SK-N-SH (cell line): ENCODE results near the gene PRKCA.

ENCODE experiments used
- CTCF ChIP-seq: fragments of 200-600 bp; sonication (generic); IDR thresholded peaks from 2 replicates; pipeline ENCODE4 v1.6.1; 2017; ENCODE audit warnings: antibody characterized with exemption, mild to moderate bottlenecking, moderate library complexity
- EP300 ChIP-seq, 2 experiments: IDR thresholded peaks; 2 replicates each; pipeline versions ENCODE4 v1.4.0 to v1.6.1; 2012; ENCODE audit warnings: borderline replicate concordance in 1 of 2, low read depth in 1 of 2, low read length in 1 of 2
- JUND ChIP-seq: IDR thresholded peaks from 2 replicates; pipeline ENCODE4 v1.4.0; 2012
- MEF2A ChIP-seq: IDR thresholded peaks from 2 replicates; pipeline ENCODE4 v1.4.0; 2012; ENCODE audit warnings: low read depth, borderline replicate concordance
- POLR2AphosphoS5 ChIP-seq: IDR thresholded peaks from 2 replicates; pipeline ENCODE4 v1.6.1; 2012; ENCODE audit warnings: low read depth, low read length
- RXRA ChIP-seq: IDR thresholded peaks from 2 replicates; pipeline ENCODE4 v1.4.0; 2012; ENCODE audit warnings: low read depth, mild to moderate bottlenecking, borderline replicate concordance
- USF2 ChIP-seq: fragments of 150-350 bp; IDR thresholded peaks from 2 replicates; pipeline ENCODE4 v1.6.1; 2017; ENCODE audit warnings: antibody characterized with exemption, low read length, low read depth, borderline replicate concordance
- YY1 ChIP-seq: IDR thresholded peaks from 2 replicates; pipeline ENCODE4 v1.4.0; 2012; ENCODE audit warnings: low read depth, mild to moderate bottlenecking

- TF ChIP-seq YY1 (no peak), CTCF (no peak), JUND (no peak), EP300 (IDR thresholded peaks at IDR 0.05; ENCODE audit: borderline replicate concordance in 1 of 2, low read depth in 1 of 2, low read length in 1 of 2) (no peak), MEF2A (no peak), RXRA (no peak), USF2 (no peak), POLR2AphosphoS5 (no peak)
Observed at GRCh38 chr17:66351701-66352100, 49.3 kb downstream of the PRKCA start.
